Activated CD4-positive, alpha-beta T cell treated with anti-CD3 and anti-CD28 coated beads, Interleukin-2, amount 50 U/mL, for 4 hours (primary cell): ENCODE measurements around the gene ZBTB34.

ENCODE experiments used
- DNase-seq, 2 experiments: peaks; one replicate each; pipeline ENCODE4 v3.0.0-alpha.2; 2020

ZBTB34 gene

DNA sequence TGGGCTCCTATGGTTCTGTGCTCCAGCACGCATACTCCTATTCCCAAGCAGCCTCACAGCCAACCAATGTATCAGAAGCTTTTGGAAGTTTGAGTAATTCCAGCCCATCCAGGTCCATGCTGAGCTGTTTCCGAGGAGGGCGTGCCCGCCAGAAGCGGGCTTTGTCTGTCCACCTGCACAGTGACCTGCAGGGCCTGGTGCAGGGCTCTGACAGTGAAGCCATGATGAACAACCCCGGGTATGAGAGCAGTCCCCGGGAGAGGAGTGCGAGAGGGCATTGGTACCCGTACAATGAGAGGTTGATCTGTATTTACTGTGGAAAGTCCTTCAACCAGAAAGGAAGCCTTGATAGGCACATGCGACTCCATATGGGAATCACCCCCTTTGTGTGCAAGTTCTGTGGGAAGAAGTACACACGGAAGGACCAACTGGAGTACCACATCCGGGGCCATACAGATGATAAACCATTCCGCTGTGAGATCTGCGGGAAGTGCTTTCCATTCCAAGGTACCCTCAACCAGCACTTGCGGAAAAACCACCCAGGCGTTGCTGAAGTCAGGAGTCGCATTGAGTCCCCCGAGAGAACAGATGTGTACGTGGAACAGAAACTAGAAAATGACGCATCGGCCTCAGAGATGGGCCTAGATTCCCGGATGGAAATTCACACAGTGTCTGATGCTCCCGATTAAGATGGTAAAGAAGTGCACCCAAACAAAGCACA is 19.9 kb downstream of the ZBTB34 start:
- DNase-seq: no peak

DNA sequence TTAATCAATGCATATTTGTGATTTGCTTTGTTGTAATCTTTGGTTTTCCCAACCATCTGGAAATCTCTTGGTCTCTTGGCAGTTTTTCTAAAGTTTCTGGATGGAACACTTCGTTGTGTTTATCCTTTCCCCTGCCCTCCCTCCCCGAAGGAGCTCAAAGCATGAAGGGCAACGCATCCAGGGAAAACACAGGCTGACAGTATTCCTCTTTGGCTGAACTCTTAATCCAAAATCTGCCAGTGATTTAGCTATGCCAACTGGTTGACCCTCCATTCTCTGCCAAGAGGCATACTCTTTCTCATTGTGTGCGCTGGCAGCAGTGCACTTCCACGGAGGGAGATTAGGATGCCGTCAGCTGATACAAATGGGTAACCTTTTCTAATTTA is 20.5 kb downstream of the ZBTB34 start:
- no peak for DNase-seq

DNA sequence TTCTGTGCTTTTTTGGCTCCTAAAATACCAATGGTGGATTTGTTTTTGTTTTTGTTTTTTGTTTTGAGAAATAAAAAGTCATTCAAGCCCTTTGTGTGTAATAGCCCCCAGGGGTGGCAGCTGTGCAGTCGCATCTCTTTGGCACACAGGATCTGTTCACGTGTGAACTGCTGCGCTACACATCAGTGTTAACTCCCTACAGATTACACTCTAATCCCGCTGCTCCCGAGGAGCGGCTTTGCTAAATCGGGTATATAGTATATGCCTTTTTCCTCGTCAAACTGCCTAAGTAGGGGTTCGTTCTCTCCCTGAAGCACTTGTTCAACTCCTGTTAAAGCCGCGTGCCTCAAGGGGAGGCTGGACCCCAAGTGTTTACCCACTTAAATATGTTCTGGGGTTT is 22.3 kb downstream of the ZBTB34 start:
- no peak for DNase-seq

- no peak for DNase-seq
These were observed 23.2 kb downstream of the ZBTB34 start for GRCh38 chr9:126883636-126884035.

- DNase-seq: no peak
These were observed 24.7 kb downstream of the ZBTB34 start for GRCh38 chr9:126885131-126885641.

GRCh38 chr9:126886034-126886822 is 25.8 kb downstream of the ZBTB34 start:
- no peak for DNase-seq

- no peak for DNase-seq
These were observed 26.5 kb downstream of the ZBTB34 start for GRCh38 chr9:126886897-126887296.

- no peak for DNase-seq
These were observed 31.2 kb downstream of the ZBTB34 start for GRCh38 chr9:126891676-126892075.

GRCh38 chr9:126893079-126893478 is 32.6 kb downstream of the ZBTB34 start:
- DNase-seq: no peak

GRCh38 chr9:126894052-126894603 is 33.7 kb downstream of the ZBTB34 start:
- DNase-seq: no peak

- no peak for DNase-seq
These were observed 41.8 kb downstream of the ZBTB34 start for GRCh38 chr9:126902210-126902609.

DNA sequence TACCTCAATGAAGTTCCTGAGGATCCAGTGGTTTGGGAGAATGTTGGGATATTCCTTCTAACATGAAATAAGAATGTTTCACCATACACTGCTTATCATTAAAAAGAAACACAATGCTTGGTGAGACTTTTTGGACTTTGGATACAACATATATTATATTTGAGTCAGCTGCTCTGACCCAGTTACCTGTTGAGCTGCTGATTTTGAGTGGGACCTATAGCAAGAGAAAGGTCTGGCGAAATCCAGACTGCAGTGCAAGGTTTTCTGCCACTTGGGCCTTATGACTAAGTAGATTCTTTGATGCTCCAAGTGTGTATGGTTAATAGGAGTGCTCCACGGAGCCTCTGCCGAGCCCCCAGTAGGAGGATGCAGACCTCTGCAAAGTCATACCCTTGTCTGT is 44.1 kb downstream of the ZBTB34 start:
- no peak for DNase-seq

- DNase-seq: no peak
These were observed 45.7 kb downstream of the ZBTB34 start for GRCh38 chr9:126906091-126906490.

DNA sequence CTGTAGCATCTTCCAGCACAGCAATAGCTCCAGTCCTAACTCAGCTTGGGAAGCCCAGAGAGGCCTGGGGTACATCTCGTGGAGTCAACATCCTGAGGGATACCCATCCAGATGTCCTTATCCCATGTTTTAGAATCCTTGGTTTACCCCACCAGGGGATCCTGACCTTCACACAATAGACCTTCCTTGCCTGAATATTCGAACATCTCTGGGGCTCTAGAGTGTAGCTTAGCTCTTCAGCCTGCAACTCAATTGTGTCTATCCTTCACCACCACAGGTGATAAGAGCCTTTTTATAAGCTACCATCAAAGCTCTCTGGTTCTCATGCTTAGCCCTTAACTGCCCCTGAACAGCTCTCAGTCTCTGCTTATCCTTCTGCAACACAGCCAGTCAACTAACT is 46.6 kb downstream of the ZBTB34 start:
- no peak for DNase-seq

- DNase-seq: peak; percentile 80 to 83
These were observed 54.2 kb downstream of the ZBTB34 start, which contains the start of gene RALGPS1 for GRCh38 chr9:126914458-126915280. RALGPS1 (plus strand) TSS chr9:126914782; CDS start chr9:126962290, 47,508 bp downstream.

DNA sequence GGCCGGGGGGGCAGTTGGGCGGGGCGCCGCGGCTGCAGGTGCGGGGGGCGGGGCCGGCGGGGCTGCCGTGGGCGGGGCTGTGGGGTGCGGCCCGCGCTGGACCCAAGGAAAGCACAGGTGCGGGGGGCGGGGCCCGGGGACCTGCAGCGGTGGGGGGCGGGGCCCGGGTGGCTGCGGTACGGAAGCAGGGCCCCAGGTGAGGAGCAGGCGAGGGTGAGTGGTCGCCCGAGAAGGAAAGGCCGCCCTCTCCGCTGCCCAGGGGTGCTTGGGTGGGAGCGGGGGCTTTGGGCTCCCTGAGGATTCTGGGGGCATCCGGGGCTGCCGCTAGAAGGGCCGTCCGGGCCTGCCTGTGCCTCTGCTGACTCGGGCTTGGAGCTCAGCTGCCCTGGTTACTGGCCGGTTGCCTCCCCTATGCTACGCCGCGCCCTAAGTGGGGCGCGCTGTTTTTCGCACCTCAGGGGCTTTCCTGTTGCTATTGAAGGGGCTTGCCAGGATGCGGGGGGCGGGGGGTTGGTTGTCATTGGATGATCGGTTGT is 54.9 kb downstream of the ZBTB34 start:
- DNase-seq: peak; percentile 21 to 41

GRCh38 chr9:126915846-126916543 is 55.6 kb downstream of the ZBTB34 start:
- no peak for DNase-seq

DNA sequence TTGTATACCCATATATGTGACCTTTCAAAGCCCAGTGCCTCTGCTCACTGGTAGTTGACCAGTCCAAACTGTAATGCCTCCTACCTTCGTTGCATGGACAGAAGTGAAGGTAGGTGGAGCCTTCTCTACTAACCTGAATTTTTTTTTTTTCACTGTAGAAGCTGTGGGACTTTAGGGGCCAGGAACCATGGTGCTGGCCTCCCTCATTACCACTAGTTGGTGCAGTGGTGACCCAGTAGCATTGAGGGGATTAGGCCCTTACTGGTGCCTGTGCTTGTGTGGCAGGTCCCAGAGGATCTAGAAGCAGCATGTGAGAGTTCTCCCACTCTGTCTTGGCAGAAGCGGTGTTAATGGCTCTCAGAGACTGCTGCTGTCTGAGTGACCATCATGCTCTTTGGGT is 56.5 kb downstream of the ZBTB34 start:
- DNase-seq: no peak

DNA sequence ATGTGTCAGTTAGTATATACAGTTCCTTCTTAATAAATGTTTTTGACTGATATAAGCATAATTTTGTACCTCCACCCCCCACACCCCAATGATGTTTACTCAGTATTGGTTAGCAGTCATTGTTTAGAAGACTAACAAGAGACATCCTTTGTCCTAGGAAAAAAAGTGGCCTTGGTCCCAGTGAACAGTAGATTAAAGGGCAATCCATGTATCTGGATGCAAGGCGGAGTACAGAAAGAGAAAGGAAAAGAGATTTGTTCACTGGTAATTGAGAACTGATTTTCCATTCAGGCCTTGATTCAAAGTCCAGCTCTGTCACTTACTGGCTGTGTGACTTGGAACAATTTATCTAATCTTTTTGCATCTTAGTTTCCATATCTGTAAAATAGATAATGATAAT is 58.8 kb downstream of the ZBTB34 start:
- no peak for DNase-seq

DNA sequence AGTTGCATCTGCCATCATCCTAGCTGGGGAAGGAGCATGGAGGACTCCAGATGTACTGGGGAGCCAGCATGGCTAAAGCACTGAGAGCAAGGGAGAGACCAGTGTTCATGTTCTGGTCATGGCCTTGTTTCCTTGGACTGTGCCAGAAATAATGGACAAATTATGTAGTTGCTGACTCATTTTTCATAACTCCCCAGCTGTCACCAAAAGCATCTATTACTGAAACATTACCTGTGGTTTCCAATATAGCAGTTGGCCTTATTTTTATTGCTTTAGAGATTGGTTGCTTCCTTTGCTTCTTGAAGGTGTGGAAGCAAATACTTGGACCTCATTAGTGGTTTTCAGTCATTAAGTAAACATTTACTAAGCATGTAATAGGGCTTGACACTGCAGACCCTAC is 65.4 kb downstream of the ZBTB34 start:
- no peak for DNase-seq

- no peak for DNase-seq
These were observed 65.9 kb downstream of the ZBTB34 start for GRCh38 chr9:126926364-126926763.

DNA sequence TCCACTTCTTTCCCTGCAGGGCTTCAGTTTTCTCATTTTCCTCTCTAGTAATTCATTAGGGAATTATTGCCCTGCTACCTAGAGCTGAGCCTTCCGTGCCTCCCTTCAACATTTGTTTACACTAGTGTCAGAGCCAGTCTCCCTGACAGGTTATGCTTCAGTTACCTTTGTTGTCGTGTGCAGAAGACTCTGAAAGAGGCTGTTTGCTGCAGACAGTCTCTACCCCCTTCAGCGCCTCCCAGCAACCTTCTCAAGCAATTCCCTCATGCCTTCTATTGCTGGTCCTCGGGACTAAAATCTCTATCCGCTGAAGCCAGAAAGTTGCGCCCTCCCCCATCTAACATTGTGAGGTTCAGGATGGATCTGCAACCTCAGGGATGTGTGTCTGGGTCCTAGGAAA is 67.0 kb downstream of the ZBTB34 start:
- DNase-seq: no peak
